ENCODE results near the gene PEX7.

- TF ChIP-seq CTCF (IDR thresholded peaks at IDR 0.05 in 2 of 3, conservative IDR thresholded peaks at IDR 0.05 in 1 of 3; ENCODE audit: borderline replicate concordance in 1 of 3, insufficient read depth in 1 of 3, low read depth in 2 of 3, low read length in 2 of 3), result no peak
- no peak for TF ChIP-seq EZH2 (IDR thresholded peaks at IDR 0.05)
- TF ChIP-seq POLR2A (IDR thresholded peaks at IDR 0.05; ENCODE audit: borderline replicate concordance, extremely low read depth, insufficient read depth, insufficient read length), result no peak
- TF ChIP-seq POLR2AphosphoS5 (IDR thresholded peaks at IDR 0.05; ENCODE audit: low read depth, low read length), result no peak
- no peak for TF ChIP-seq SP1 (IDR thresholded peaks at IDR 0.05; ENCODE audit: low read depth)
Observed at GRCh38 chr6:136843210-136843609, 20.8 kb downstream of the PEX7 start.

All from HCT116 (cell line).